GM12873 (cell line): ENCODE results near the gene CTIF.

ENCODE experiments used
- CTCF ChIP-seq: IDR thresholded peaks from 2 replicates; pipeline ENCODE4 v1.5.1; 2012; ENCODE audit warnings: low read depth, mild to moderate bottlenecking, moderate library complexity, low read length, control low read depth; ENCODE audit not compliant: insufficient read depth; ENCODE audit errors: missing control alignments

CTIF gene

GRCh38 chr18:48542513-48543181 is 3.8 kb downstream of the CTIF start:
- no peak for TF ChIP-seq CTCF

- TF ChIP-seq CTCF = no peak
Measured at GRCh38 chr18:48543228-48543627, 4.4 kb downstream of the CTIF start.

GRCh38 chr18:48544116-48544515 is 5.3 kb downstream of the CTIF start:
- TF ChIP-seq CTCF = no peak

GRCh38 chr18:48544661-48545415 is 6.0 kb downstream of the CTIF start:
- TF ChIP-seq CTCF = no peak

- TF ChIP-seq CTCF = no peak
Measured at GRCh38 chr18:48545757-48546321, 7.0 kb downstream of the CTIF start.

GRCh38 chr18:48546396-48546795 is 7.6 kb downstream of the CTIF start:
- no peak for TF ChIP-seq CTCF

GRCh38 chr18:48547531-48547981 is 8.7 kb downstream of the CTIF start:
- no peak for TF ChIP-seq CTCF
